Nephron progenitor cell (in vitro differentiated cells): Measurements from ENCODE around the gene FABP7.

Experiments used
- DNase-seq: peaks from one replicate; pipeline ENCODE4 v3.0.0; 2021
- H3K27ac Mint-ChIP-seq: 2 replicates; pipeline ENCODE4 v1.8.0; 2021; ENCODE audit warnings: mild to moderate bottlenecking, moderate library complexity, mixed read lengths
- H3K27me3 Mint-ChIP-seq: 2 replicates; pipeline ENCODE4 v1.8.0; 2021; ENCODE audit warnings: mild to moderate bottlenecking, low read depth, mixed read lengths; ENCODE audit not compliant: poor library complexity
- H3K36me3 Mint-ChIP-seq: 2 replicates; pipeline ENCODE4 v1.8.0; 2021; ENCODE audit warnings: low read depth, mixed read lengths
- H3K4me1 Mint-ChIP-seq: 2 replicates; pipeline ENCODE4 v1.8.0; 2021; ENCODE audit warnings: mixed read lengths
- H3K4me3 Mint-ChIP-seq: 2 replicates; pipeline ENCODE4 v1.8.0; 2021; ENCODE audit warnings: mild to moderate bottlenecking, moderate library complexity, mixed read lengths
- H3K9me3 Mint-ChIP-seq: 2 replicates; pipeline ENCODE4 v1.8.0; 2021; ENCODE audit warnings: mild to moderate bottlenecking, moderate library complexity, mixed read lengths
- CTCF ChIP-seq: fragments of 200-600 bp; sonication (generic); IDR thresholded peaks from 2 replicates; pipeline ENCODE4 v1.5.0; 2021; ENCODE audit warnings: antibody characterized with exemption

The FABP7 gene

GRCh38 chr6:122788208-122788607, 8.7 kb downstream of the FABP7 start:
- no peak for DNase-seq
- no peak for TF ChIP-seq CTCF
- no peak overlapping the region for H3K27ac Mint-ChIP-seq
- no peaks in the 10 kb centered on the region for H3K9me3 Mint-ChIP-seq
- peak overlapping the region; percentile 83 for H3K4me3 Mint-ChIP-seq
- H3K36me3 Mint-ChIP-seq, result no peaks in the 10 kb centered on the region
- peaks cover 19% of the 10 kb centered on the region for H3K27me3 Mint-ChIP-seq
- H3K4me1 Mint-ChIP-seq, result peaks cover 37% of the 10 kb centered on the region

DNA sequence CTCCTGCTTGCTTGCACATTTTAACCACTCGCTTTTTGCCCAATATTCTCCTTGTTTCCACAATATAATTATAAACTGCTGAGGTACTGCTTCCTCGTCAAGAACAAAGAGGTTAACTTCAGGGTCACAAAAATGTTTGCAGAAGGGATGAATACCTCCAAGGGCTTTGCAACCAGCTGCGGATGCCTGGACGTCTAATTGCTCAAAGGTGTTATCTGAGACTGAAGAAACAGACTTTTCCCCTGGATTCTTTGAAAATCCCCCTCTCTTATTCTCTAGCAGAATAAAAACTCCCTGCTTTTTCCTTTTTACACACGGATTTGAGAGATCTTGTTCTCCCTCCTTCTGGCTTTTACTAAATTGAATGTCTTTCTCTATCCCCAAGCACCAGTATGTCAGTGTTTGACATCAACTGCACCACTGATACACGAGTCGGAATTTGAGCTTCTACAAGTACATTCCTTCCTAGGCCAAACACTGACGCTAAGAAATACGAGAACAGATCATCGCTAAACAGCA, 9.2 kb downstream of the FABP7 start:
- Mint-ChIP-seq H3K36me3 (no peaks in the 10 kb centered on the region), H3K9me3 (no peaks in the 10 kb centered on the region), H3K4me1 (peaks cover 33% of the 10 kb centered on the region), H3K27ac (peak overlapping the region; percentile 80), H3K4me3 (peak overlapping the region; percentile 83), H3K27me3 (peaks cover 19% of the 10 kb centered on the region)
- no peak for DNase-seq
- TF ChIP-seq CTCF, result no peak

- no peaks in the 10 kb centered on the region for H3K9me3 Mint-ChIP-seq
- H3K27ac Mint-ChIP-seq, result peak within 1 kb of the TSS; percentile 98
- DNase-seq, result peak; percentile 84
- no peaks in the 10 kb centered on the region for H3K36me3 Mint-ChIP-seq
- H3K4me3 Mint-ChIP-seq, result peak within 1 kb of the TSS; percentile 83
- TF ChIP-seq CTCF, result peak; percentile 43
- peaks cover 32% of the 10 kb centered on the region for H3K4me1 Mint-ChIP-seq
- peaks cover 19% of the 10 kb centered on the region for H3K27me3 Mint-ChIP-seq
Observed at GRCh38 chr6:122789182-122790027, 9.9 kb downstream of the FABP7 start, which contains the start of gene SMPDL3A. TSS of gene SMPDL3A (plus strand) at chr6:122789258. CDS start at chr6:122789347, 89 bp downstream.

DNA sequence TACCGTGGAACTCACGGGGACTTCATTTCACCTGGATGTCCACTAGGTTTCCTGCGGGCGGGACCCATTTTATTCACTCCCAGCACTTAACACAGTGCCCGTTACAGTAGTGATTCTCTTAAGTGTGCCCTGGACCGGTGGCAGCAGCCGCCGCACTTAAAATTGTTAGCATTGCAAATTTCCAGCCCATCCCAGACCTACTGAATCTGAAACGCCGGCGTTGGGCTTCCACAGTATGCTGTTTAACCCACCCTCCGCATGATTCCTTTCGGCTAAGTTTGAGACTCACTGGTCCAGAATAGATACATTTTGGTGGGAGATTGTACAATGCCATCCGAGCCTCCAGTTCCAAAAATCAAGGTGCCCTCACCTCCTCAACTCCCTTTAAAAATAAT, 10.5 kb downstream of the FABP7 start:
- no peaks in the 10 kb centered on the region for H3K9me3 Mint-ChIP-seq
- no peak for DNase-seq
- peaks cover 19% of the 10 kb centered on the region for H3K27me3 Mint-ChIP-seq
- H3K4me1 Mint-ChIP-seq, result peaks cover 32% of the 10 kb centered on the region
- H3K27ac Mint-ChIP-seq, result peak overlapping the region; percentile 98
- TF ChIP-seq CTCF, result no peak
- H3K36me3 Mint-ChIP-seq, result no peaks in the 10 kb centered on the region
- H3K4me3 Mint-ChIP-seq, result peak overlapping the region; percentile 83

DNA sequence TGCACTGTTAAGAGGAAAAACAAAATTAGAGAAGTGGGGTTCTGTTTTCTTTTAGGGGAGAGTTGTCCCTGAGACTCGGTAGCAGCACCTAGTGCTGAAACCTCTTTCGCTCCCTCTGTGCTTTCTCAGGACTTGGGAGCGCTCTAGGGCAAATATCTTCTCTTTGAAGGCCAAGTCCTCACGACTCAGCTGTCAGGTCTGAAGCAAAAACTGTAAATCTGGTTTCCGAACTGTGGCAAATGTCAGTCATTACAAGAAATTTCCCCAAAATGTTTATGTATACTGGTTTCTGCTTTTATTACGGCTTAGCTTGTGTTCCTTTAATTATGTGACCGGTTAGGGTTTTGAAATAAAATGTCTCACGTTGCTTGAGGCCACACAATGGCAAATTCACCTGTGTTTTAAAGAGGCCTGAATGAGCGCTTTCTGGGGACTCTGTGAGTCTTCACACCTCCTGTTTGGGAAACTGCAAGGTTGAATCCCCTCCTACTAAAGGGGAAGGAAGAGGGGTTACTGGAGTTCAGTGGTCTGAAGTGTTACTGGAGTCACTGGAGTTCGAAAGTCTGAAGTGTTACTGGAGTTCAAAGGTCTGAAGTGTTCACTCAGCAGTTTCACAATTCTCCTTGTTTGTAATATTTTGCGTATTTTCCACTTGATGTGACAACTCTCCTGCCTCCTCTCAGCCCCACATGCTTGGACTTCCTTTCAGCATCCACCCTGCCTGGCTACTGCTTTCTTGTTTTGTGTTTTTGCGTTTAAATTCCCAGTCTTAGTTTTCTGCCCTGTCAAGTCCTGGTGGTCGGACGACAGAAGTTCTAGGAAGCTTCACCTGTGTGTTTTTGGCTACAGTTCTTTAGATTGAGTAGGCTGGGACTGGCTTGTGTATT, 11.2 kb downstream of the FABP7 start:
- Mint-ChIP-seq H3K36me3 (no peaks in the 10 kb centered on the region), H3K27ac (no peak overlapping the region), H3K4me3 (peak overlapping the region; percentile 83), H3K27me3 (peaks cover 19% of the 10 kb centered on the region), H3K4me1 (peaks cover 32% of the 10 kb centered on the region), H3K9me3 (no peaks in the 10 kb centered on the region)
- no peak for DNase-seq
- no peak for TF ChIP-seq CTCF
